Adipocyte (in vitro differentiated cells): ENCODE data around the gene CNTNAP5.

Source experiments
- DNase-seq: peaks from one replicate; pipeline ENCODE4 v3.0.0-alpha.2; 2015; ENCODE audit warnings: low read depth
- H3K27me3 ChIP-seq: replicated peaks from 2 replicates; pipeline ENCODE4 v1.7.0; 2013; ENCODE audit warnings: mild to moderate bottlenecking, low read length, moderate library complexity; ENCODE audit not compliant: control insufficient read depth, insufficient read depth
- H3K36me3 ChIP-seq: 2 replicates; pipeline ENCODE4 v1.7.0; 2013; ENCODE audit warnings: low read length, mild to moderate bottlenecking, moderate library complexity; ENCODE audit not compliant: control insufficient read depth, insufficient read depth, severe bottlenecking
- H3K4me1 ChIP-seq: 2 replicates; pipeline ENCODE4 v1.7.0; 2013; ENCODE audit warnings: mild to moderate bottlenecking, low read length, moderate library complexity; ENCODE audit not compliant: control insufficient read depth, insufficient read depth
- H3K4me3 ChIP-seq: 2 replicates; pipeline ENCODE4 v1.7.0; 2013; ENCODE audit warnings: mild to moderate bottlenecking, low read length, moderate library complexity
- H3K9ac ChIP-seq: 2 replicates; pipeline ENCODE4 v1.7.0; 2013; ENCODE audit warnings: mild to moderate bottlenecking, low read length, moderate library complexity
- H3K9me3 ChIP-seq: 2 replicates; pipeline ENCODE4 v1.7.0; 2013; ENCODE audit warnings: mild to moderate bottlenecking, low read length, moderate library complexity; ENCODE audit not compliant: control insufficient read depth

The CNTNAP5 gene

GRCh38 chr2:124874676-124875075, 849.6 kb downstream of the CNTNAP5 start:
- no peaks in the 10 kb centered on the region for H3K27me3 ChIP-seq
- no peak overlapping the region for H3K4me3 ChIP-seq
- H3K4me1 ChIP-seq: no peaks in the 10 kb centered on the region
- no peaks in the 10 kb centered on the region for H3K36me3 ChIP-seq
- DNase-seq: no peak
- H3K9me3 ChIP-seq: no peaks in the 10 kb centered on the region
- H3K9ac ChIP-seq: no peak overlapping the region

GRCh38 chr2:124875627-124876244, 850.6 kb downstream of the CNTNAP5 start:
- Histone ChIP-seq H3K4me1 (no peaks in the 10 kb centered on the region), H3K27me3 (no peaks in the 10 kb centered on the region)

DNA sequence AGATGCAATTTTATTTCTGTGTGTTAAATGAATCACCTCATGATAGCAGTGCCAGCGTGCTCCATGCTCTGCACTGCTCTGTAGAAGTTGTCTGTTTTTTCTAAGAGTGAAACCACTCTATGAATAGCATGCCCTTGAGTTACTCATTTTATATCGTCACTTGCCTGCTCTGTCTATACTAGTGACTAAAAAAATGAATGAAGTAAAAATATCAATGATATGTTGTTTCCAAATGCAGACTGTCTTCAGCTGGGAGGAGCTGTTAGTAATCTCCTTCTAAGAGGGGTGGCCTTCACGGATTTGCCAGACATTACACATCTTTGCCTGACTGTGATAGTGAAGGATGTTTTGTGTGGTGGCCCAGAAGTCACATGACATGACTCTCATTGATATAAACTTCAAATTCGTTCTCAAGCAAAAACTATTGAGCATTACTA, 852.1 kb downstream of the CNTNAP5 start:
- no peak overlapping the region for H3K4me3 ChIP-seq
- no peak for DNase-seq

More at GRCh38 chr2:124875627-124876244, 850.6 kb downstream of the CNTNAP5 start:
- DNase-seq: no peak
- H3K4me3 ChIP-seq: no peak overlapping the region
- no peaks in the 10 kb centered on the region for H3K36me3 ChIP-seq
- no peaks in the 10 kb centered on the region for H3K9me3 ChIP-seq
- H3K9ac ChIP-seq: no peak overlapping the region

DNA sequence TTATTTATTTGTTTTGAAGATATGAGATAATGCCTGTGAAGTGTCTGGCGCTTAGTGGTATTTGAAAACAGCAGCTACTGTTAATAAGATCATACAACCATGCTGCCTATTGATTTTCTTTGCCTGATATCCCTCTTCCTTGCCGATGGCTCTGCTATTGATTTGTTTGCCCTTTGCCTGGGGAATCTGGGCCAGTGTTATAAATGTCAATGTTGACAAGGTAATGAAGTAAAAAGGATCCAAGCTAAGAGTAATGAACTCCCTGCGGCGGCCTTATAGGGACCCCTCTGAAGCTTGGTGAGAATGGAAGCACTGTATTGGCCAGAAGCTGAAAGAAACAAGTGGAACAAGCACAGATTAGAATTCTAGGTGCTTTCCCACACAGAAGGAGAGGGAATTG, 854.6 kb downstream of the CNTNAP5 start:
- no peak for DNase-seq
- H3K4me1 ChIP-seq: no peaks in the 10 kb centered on the region
- H3K9me3 ChIP-seq: no peaks in the 10 kb centered on the region
- no peaks in the 10 kb centered on the region for H3K27me3 ChIP-seq
- H3K9ac ChIP-seq: no peak overlapping the region
- no peak overlapping the region for H3K4me3 ChIP-seq
- H3K36me3 ChIP-seq: no peaks in the 10 kb centered on the region

More for the DNA sequence above, 852.1 kb downstream of the CNTNAP5 start:
- Histone ChIP-seq H3K4me1 (no peaks in the 10 kb centered on the region), H3K9ac (no peak overlapping the region), H3K9me3 (no peaks in the 10 kb centered on the region), H3K27me3 (no peaks in the 10 kb centered on the region), H3K36me3 (no peaks in the 10 kb centered on the region)

GRCh38 chr2:124880995-124881394, 855.9 kb downstream of the CNTNAP5 start:
- no peaks in the 10 kb centered on the region for H3K36me3 ChIP-seq
- H3K4me3 ChIP-seq: no peak overlapping the region
- no peak overlapping the region for H3K9ac ChIP-seq
- DNase-seq: no peak
- no peaks in the 10 kb centered on the region for H3K27me3 ChIP-seq
- H3K4me1 ChIP-seq: no peaks in the 10 kb centered on the region
- H3K9me3 ChIP-seq: no peaks in the 10 kb centered on the region

DNA sequence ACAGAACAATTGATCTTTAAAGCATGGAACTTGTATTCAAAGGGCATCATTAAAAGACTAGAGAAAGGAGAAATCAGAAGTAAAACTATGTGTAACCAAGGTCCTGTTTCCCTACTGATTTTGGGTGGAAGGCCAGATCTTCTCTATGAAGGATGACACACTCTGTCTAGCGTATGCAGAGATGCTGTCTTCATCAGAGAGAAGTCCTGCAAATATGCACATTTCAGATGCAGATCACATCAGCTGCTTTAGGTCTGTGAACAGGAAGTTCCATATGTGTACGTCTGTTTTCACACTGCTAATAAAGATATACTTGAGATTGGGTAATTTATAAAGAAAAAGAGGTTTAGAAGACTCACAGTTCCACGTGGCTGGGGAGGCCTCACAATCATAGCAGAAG, 857.3 kb downstream of the CNTNAP5 start:
- Histone ChIP-seq H3K36me3 (no peaks in the 10 kb centered on the region), H3K27me3 (no peaks in the 10 kb centered on the region), H3K4me3 (no peak overlapping the region), H3K4me1 (no peaks in the 10 kb centered on the region), H3K9ac (no peak overlapping the region), H3K9me3 (no peaks in the 10 kb centered on the region)
- DNase-seq: no peak

GRCh38 chr2:124883595-124883994, 858.5 kb downstream of the CNTNAP5 start:
- H3K36me3 ChIP-seq: no peaks in the 10 kb centered on the region
- DNase-seq: no peak
- H3K4me1 ChIP-seq: no peaks in the 10 kb centered on the region
- no peak overlapping the region for H3K9ac ChIP-seq
- no peaks in the 10 kb centered on the region for H3K27me3 ChIP-seq
- H3K4me3 ChIP-seq: no peak overlapping the region
- no peaks in the 10 kb centered on the region for H3K9me3 ChIP-seq

DNA sequence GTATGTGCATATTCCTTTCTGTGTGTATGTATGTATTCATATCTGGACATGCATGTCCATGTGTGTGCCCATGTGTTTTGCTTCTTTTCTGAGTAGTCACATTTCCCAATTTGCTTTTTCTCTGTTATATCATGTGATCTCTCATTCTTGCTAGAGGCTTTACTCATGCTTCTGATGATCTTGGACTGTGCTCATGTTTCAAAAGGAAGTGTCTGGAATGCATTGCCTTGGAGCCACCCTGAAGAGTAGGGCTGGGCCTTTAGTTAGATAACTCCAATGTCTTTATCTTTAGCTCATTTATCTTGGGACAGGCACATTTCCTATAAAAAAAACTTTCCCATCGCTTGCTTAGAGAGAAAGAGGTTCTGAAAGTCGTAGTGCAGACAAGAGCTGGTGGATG, 859.2 kb downstream of the CNTNAP5 start:
- Histone ChIP-seq H3K27me3 (no peaks in the 10 kb centered on the region), H3K36me3 (no peaks in the 10 kb centered on the region), H3K4me1 (no peaks in the 10 kb centered on the region), H3K4me3 (no peak overlapping the region), H3K9ac (no peak overlapping the region), H3K9me3 (no peaks in the 10 kb centered on the region)
- no peak for DNase-seq

GRCh38 chr2:124886216-124886615, 861.1 kb downstream of the CNTNAP5 start:
- Histone ChIP-seq H3K9me3 (no peaks in the 10 kb centered on the region), H3K27me3 (no peaks in the 10 kb centered on the region), H3K36me3 (no peaks in the 10 kb centered on the region), H3K4me3 (no peak overlapping the region), H3K4me1 (no peaks in the 10 kb centered on the region), H3K9ac (no peak overlapping the region)
- no peak for DNase-seq

DNA sequence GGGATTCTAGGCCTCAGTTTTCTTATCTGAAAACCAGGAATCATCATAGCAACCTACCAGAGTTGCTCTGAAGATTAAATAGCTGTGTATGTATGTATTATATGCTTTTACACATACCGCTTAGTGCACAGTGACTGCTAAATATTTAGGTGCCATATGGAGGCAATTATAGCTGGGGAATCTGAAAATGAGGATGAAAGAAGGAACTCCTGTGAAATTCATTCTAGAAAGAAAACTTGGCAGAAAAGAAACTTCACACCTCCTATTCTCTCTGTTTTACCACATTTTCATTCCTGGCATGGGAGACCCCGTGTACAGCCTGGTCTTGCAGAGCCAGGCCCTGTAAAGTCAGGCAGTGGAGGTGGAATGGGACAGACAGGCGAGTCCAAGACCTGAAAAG, 862.4 kb downstream of the CNTNAP5 start:
- H3K27me3 ChIP-seq: no peaks in the 10 kb centered on the region
- no peaks in the 10 kb centered on the region for H3K9me3 ChIP-seq
- DNase-seq: no peak
- H3K9ac ChIP-seq: no peak overlapping the region
- no peaks in the 10 kb centered on the region for H3K36me3 ChIP-seq
- no peaks in the 10 kb centered on the region for H3K4me1 ChIP-seq
- no peak overlapping the region for H3K4me3 ChIP-seq

DNA sequence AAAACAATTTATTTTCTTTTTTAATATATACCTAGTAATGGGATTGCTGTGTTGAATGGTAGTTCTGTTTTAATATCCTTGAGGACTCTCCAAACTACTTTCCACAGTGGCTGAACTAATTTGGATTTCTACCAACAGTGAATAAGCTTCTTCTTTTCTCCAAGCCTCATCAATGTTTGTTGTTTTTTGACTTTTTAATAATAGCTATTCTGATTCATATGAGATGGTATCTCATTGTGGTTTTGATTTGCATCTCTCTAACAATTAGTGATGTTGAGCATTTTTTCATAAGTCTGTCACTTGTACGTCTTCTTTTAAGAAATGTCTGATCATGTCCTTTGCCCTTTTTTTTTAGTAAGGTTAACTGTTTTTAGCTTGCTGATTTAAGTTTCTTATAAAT, 863.3 kb downstream of the CNTNAP5 start:
- no peaks in the 10 kb centered on the region for H3K9me3 ChIP-seq
- H3K9ac ChIP-seq: no peak overlapping the region
- H3K4me3 ChIP-seq: no peak overlapping the region
- no peaks in the 10 kb centered on the region for H3K4me1 ChIP-seq
- no peak for DNase-seq
- H3K27me3 ChIP-seq: no peaks in the 10 kb centered on the region
- H3K36me3 ChIP-seq: no peaks in the 10 kb centered on the region

- Histone ChIP-seq H3K9me3 (no peaks in the 10 kb centered on the region), H3K9ac (no peak overlapping the region), H3K4me3 (no peak overlapping the region), H3K27me3 (peaks cover 3% of the 10 kb centered on the region), H3K4me1 (no peaks in the 10 kb centered on the region), H3K36me3 (no peaks in the 10 kb centered on the region)
- DNase-seq: no peak
These were observed 869.1 kb downstream of the CNTNAP5 start for GRCh38 chr2:124894199-124894598.
